NCI-H146 treated with DMSO at 0.1 percent for 48 hours (cell line): ENCODE measurements around the gene HTR7.

Experiments
- DNase-seq: peaks from one replicate; lab custom pipeline; 2025; ENCODE audit not compliant: unreplicated experiment; lab: John Stamatoyannopoulos, UW

The HTR7 gene

DNA sequence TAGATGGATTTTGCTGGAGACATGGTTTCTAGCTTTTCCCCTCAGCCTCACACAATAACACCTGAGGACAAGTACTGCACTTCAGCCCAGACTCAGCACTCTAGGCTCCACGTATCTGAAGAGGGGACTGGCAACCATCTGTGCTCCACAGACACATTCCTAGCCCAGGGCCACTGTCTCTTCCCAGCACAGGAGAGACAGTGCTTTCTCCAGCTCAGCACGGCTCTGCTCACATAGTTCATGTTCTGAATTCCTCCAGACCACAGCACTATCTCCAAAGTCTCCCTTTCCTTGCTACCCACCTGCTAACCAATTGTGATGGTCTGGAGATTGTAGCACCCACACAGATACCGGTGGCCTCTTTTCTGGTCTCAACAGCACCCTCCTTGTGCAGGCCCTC, 114.5 kb downstream of the HTR7 start:
- DNase-seq: no peak

DNA sequence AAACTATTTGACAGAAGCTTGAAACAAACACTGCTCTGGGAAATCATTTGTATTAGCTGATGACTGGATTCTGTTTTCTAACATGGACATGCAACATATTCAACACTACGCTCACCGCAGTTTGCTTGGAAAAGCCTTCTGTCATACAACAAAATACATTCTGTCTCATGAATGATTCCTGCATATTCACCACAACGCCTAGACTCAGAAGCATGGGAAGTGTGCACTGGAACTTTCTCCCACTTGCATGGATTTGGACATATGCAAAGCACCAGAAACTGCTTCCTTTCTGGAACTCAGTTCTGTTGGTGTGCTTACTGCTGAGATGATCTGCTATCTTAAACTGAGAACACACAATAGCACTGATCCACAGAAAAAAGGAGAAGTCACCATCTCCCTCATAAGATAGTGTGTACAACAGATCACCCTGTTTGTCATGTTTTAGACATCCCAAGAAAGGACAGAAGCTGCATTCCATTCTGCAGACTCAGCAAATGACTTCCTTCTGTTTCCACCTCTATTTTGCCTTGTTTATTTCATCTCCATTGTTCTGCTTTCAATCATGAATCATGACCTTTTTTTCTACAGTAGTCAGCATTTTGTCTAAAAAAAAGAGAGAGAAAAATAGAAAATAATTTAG, 115.8 kb downstream of the HTR7 start:
- DNase-seq: no peak

DNA sequence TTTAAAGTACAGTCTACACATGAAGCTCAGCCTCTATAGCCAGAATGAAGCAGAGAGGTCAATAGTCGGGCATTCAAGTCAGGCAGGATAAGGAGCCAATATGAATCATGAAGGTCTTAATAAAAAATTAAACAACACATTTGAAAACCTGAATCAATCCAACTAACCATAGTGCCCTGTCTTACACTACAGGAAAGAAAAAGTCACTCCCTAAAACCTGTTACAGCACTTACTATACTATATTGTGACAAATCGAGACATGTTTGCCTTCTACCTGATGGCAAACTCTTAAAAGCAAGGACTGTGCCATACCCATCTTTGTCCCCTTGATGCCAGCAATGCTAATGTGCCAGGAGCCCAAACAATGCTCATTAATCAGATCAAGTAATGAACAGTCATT, 117.6 kb downstream of the HTR7 start:
- DNase-seq: no peak

DNA sequence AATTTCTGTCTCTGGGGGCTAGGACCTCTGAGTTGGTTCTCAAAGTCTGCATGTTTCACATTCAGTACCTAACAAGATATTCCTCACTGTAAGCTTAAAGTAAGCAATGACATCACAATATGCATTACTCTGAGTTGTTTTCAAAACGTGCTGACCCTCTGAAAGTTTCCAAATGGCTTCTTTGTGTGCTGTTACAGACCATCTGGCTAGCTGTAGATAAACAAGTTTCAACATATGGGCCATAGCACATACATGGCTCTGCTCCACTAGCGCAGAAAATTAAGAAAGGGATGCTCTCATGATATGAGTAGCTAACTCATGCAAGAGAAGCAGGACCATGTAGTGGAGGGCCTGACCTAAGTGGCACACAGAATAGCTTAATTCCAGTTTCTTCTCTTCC, 119.0 kb downstream of the HTR7 start:
- DNase-seq: no peak

DNA sequence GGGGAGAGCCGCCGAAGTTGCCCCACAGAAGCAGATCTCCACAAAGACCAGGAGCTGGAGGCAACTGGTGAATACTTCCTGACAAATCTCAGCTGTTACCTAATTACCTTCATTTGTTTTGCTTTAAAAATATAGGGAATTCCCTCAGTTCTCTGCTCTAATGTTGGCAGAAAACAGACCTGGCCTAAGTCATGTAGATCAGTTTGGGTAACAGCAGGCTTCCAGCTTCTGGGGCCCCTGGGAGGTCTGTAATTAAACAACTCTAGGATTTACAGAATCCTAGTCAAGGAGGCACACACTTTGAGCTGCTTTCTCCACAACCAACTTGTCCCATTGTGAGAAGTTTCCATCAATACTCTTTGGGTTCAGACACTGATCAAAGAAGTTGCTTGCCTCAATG, 123.4 kb downstream of the HTR7 start:
- DNase-seq: no peak

DNA sequence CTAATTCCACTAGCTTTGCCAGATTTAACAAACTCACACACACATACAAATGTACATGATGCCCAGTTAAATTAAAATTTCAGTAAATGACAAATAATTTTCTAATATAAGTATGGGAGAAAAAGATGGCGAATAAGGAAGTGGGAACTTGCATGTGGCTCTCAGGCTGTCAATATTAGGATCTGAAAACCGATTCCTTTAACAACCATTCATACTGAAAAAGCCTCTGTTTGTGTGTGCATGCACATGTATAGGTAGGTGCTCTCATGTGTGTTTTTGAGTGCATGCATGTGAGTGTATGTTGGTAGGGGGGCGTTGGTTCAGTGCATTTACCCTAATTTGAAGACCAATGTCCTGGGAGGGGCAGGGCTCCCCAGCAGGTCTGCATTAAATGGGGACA, 125.3 kb downstream of the HTR7 start:
- no peak for DNase-seq

DNA sequence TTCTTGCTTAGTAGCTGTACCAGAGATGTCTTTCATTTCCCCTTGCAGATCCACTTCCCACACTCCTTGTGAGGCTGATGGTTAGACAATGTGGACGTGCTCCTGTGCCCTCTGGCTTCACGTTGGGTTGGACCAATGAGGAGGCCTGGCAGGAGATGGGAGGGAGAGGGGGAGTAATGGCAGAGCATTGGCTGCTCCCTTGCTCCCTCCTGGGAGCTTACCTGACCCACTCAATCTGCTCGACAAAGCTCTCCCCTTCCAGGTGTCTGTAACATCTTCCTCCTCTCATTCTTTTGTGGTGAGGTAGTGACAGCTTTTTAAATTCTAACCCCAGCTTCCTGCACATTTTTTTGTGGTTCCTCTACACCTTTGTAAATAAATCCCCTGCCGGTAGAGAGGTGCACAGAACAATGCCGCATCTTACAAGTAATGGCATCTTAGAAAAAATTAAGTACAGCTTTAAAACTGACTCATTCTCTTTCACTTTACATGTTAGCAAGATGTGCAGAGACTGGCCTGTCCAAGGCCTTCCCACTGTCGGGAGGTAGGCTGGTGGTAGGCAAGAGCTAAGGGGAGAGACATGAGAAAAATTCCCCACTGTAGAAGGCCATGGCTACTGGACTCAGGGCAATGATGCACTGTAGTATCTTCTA, 134.3 kb downstream of the HTR7 start:
- no peak for DNase-seq

DNA sequence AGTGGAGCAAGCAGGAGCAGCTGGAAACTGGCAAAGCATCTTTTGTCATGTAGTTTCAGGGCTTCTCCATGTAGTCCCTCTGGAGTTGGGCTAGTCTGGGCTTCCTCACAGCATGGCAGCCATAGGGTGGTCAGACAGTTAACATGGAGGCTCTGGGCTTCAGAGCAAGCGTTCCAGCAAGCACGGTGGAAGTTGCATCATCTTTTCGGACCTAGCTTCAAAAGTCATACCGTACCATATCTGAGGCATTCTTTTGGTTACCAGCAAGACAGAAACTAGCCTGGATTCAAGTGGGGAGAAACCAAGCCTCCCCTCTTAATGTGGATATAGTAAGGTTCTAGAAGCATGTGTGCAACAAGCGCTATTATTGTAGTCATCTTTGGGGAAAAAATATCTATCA, 135.0 kb downstream of the HTR7 start:
- DNase-seq: no peak

DNA sequence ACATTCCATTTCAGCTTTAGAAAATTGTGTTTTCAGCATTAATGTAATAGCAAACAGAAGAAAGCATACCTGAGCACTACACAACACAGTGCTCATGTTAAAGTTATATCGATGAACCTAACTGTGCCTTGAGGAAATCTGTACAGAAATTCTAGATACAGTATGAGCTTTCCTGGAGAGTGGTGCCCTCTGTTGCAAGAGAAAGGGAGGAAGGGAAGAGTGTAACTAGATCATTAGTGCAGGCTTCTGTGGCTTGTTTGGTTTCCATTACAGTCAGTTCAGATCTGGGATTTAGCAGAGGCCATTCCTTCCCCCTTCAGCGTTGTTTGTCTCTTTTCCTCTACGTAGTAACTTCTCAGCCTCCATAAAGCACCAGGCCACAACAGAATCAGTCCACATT, 139.7 kb downstream of the HTR7 start:
- no peak for DNase-seq

DNA sequence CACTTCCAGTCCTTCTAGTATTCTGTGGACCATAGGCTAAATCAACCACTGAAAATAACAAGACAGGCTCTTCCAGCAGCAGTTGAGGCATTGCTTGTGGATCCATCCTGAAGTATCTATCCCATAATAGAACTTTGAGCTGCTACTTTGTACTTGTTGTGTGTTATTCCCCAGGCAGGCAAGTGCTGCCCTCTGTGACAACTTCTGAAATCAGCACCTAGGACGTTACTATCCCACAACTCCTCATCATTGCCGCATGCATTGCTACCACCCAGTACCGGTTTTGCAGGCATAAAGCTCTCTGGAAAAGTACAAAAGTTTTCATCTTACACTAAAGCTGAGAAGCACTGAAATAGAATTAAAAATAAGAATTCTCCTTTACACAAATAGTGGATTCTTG, 145.3 kb downstream of the HTR7 start:
- no peak for DNase-seq

DNA sequence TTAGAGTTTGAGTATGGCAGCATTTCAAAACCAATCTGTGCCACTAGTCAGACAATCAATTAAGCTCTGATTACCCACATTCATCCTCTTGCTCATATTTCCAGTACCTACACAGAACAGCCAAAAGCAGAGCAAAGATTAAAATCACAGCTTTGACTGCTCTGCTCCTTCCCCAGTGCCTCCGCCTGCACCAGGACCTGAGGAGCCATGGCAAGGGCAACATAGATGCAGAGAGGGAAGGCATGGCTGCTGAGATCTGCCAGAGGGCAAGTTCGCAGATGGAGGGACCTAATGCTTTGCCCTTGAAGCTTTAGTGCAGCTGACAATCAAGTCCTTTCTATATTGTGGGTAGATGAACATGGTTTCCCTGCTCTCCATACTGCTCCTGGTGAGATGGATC, 148.1 kb downstream of the HTR7 start:
- no peak for DNase-seq

DNA sequence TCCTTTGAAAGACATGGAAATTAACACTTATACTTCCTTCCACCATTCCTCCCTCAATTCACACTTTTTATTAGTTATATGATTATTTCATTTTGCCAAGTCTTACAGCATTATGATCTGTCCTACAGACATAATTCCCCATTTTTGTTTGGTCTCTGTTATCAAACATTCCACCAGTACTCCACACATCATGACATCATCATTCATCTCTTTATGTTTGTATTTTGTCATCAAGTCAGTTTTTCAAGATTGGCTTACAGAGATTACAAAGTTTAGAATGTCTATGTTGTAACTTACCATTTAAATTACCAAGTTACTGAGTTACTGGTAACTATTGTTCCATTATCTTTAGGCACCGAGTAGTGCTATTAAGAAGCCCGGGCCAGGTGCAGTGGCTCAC, 150.2 kb downstream of the HTR7 start:
- DNase-seq: no peak

DNA sequence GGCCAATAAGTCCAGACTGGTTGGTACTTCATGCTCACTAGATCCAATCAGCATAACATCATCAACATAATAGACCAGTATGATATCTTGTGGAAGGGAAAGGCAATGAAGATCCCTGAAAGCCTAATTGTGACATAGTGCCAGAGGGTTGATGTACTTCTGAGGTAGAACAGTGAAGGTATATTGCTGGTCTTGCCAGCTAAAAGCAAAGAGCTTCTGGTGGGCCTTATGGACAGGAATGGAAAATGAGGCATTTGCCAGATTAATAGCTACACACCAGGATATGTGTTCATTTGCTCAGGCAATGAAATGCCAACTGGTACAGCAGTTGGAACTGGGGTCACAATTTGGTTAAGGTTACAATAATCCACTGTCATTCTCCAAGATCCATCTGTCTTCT, 156.4 kb downstream of the HTR7 start:
- DNase-seq: no peak

DNA sequence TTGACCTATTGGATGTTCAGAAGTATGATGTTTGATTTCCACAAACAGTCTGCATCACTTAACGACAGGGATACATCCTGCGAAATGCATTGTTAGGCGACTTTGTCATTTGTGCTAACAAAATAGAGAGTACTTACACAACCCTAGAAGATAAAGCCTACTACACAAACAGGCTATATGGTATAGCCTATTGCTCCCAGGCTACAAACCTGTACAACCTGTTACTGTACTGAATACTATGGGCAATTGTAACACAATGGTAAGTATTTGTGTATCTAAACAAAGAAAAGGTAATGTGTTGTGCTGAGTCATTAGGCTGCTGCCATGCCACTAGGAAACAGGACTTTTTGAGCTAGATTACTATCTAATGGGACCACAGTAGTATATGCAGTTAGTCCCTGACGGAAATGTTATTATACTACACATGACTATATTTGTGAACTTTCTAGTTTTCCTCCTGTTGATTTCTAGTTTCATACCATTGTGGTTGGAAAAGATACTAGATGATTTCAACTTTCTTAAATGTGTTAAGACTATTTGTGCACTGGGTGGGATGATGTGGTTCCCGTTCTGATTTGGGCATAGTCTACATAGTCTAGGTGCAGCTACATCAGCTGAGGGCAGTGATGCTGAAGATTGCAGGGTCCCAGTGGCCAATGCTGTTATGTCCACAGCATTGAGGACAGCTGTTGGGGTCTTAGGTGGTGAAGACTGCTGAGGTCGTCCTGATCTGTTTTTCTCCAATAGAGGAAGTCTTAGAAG, 161.7 kb downstream of the HTR7 start:
- no peak for DNase-seq
